ENCODE data around the gene SDE2.

Gene SDE2

DNA sequence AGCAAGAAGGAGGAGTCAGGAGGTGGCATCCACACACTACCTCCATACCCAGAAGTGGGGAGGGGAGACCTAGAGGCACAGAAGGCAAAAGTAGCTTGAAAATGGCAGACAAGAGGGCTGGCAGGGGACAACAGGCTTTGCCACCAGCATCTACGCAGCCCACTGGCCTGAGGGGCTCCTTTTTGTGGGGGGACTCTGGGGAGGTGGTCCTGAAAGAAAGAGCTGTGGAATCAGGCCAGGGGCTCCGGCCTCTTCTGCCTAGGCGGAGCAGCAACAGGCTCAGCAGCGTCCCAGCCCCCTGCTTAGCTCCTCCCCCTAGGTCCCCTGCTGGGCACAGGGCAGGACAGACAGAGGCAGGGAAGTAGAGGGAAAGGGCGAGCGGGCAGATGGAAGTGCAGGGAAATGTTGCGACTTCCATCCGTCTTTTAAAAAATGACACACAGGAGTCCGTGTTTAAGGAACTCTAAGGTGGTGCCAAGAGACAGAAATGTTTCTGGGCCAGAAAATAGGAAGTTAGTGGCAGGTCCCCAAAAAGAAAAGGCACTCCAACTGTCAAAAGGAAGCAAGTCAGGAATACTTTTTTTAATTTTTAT is 48.1 kb downstream of the SDE2 start:
- TF ChIP-seq FOXP2 (optimal IDR thresholded peaks at IDR 0.05; ENCODE audit: borderline replicate concordance, extremely low read depth, extremely low read length, insufficient read depth) (no peak), POLR2AphosphoS5 (IDR thresholded peaks at IDR 0.05; ENCODE audit: low read depth, low read length) (no peak), TAF1 (IDR thresholded peaks at IDR 0.05; ENCODE audit: borderline replicate concordance, insufficient read depth, low read length) (no peak), SIN3A (IDR thresholded peaks at IDR 0.05; ENCODE audit: borderline replicate concordance, insufficient read depth, low read length) (no peak)
- TF ChIP-seq, protein P1, sequence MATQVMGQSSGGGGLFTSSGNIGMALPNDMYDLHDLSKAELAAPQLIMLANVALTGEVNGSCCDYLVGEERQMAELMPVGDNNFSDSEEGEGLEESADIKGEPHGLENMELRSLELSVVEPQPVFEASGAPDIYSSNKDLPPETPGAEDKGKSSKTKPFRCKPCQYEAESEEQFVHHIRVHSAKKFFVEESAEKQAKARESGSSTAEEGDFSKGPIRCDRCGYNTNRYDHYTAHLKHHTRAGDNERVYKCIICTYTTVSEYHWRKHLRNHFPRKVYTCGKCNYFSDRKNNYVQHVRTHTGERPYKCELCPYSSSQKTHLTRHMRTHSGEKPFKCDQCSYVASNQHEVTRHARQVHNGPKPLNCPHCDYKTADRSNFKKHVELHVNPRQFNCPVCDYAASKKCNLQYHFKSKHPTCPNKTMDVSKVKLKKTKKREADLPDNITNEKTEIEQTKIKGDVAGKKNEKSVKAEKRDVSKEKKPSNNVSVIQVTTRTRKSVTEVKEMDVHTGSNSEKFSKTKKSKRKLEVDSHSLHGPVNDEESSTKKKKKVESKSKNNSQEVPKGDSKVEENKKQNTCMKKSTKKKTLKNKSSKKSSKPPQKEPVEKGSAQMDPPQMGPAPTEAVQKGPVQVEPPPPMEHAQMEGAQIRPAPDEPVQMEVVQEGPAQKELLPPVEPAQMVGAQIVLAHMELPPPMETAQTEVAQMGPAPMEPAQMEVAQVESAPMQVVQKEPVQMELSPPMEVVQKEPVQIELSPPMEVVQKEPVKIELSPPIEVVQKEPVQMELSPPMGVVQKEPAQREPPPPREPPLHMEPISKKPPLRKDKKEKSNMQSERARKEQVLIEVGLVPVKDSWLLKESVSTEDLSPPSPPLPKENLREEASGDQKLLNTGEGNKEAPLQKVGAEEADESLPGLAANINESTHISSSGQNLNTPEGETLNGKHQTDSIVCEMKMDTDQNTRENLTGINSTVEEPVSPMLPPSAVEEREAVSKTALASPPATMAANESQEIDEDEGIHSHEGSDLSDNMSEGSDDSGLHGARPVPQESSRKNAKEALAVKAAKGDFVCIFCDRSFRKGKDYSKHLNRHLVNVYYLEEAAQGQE (IDR thresholded peaks at IDR 0.05; ENCODE audit: insufficient read depth in 1 of 2, low read depth in 2 of 2, low read length in 2 of 2): no peak

DNA sequence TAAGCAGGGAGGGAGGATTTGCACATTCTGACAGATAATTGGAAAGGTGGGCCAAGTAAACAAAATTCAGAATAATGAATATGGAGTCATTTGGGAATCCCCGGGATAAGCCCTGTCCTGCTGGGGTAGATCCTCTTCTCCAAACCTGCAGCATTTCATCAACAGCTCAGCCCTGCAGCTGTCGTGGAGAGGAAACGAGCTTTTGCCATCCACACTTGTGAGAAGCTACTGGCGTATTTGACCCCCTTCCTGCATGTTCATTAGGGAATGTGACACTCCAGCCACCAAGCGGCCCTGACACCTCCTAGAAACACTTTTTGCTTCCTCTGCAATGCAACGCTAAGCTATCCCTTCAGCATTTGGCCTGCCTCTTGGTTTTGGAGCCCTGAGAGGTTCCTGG is 50.1 kb downstream of the SDE2 start:
- TF ChIP-seq TAF1 (IDR thresholded peaks at IDR 0.05; ENCODE audit: borderline replicate concordance, insufficient read depth, low read length) (no peak), POLR2AphosphoS5 (IDR thresholded peaks at IDR 0.05; ENCODE audit: low read depth, low read length) (no peak), SIN3A (IDR thresholded peaks at IDR 0.05; ENCODE audit: borderline replicate concordance, insufficient read depth, low read length) (no peak), FOXP2 (optimal IDR thresholded peaks at IDR 0.05; ENCODE audit: borderline replicate concordance, extremely low read depth, extremely low read length, insufficient read depth) (no peak)
- TF ChIP-seq, protein P1 (IDR thresholded peaks at IDR 0.05; ENCODE audit: insufficient read depth in 1 of 2, low read depth in 2 of 2, low read length in 2 of 2): no peak

DNA sequence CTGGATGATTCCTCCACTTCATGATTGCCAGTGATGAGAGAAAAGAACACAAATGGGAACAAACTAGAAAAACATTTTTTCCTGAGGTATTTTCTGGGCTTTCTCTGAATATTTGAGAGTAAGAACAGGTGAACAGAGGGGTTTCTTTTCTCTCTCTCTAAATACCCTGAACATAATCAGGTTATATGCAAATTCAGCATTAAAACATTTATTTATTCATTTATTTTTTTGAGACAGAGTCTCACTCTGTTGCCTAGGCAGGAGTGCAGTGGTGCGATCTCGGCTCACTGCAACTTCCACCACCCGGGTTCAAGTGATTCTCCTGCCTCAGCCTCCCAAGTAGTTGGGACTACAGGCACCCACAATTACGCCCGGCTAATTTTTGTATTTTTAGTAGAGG is 52.3 kb downstream of the SDE2 start:
- TF ChIP-seq SIN3A (IDR thresholded peaks at IDR 0.05; ENCODE audit: borderline replicate concordance, insufficient read depth, low read length): no peak
- TF ChIP-seq, protein P1 (IDR thresholded peaks at IDR 0.05; ENCODE audit: insufficient read depth in 1 of 2, low read depth in 2 of 2, low read length in 2 of 2): no peak
- TF ChIP-seq TAF1 (IDR thresholded peaks at IDR 0.05; ENCODE audit: borderline replicate concordance, insufficient read depth, low read length): no peak
- no peak for TF ChIP-seq FOXP2 (optimal IDR thresholded peaks at IDR 0.05; ENCODE audit: borderline replicate concordance, extremely low read depth, extremely low read length, insufficient read depth)
- TF ChIP-seq POLR2AphosphoS5 (IDR thresholded peaks at IDR 0.05; ENCODE audit: low read depth, low read length): no peak

DNA sequence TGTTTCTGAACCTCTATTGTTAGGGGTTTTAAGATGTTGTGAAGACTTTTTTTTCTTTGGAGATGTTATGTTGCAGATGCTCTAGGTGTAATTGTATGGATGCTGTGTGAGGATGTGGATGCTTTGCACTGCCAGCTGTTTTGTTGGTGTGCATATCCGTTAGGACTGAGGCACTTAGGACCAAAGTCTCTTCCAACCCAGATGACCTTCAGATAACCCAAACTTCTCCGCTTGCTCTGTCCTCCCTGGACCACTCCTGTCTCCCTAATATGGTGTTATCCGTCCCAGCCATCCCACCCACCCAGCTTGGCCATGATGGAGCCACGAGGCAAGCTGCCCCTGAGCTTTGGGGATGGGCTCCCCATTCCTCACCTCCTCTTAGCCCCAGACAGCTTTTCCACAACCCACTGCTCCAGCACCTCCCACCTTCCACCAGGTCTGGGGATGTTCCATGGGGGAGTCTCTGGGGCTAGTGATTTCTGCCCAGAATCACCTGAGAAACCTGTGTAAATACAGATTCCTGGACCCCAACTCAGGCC is 53.0 kb downstream of the SDE2 start:
- TF ChIP-seq TAF1 (IDR thresholded peaks at IDR 0.05; ENCODE audit: borderline replicate concordance, insufficient read depth, low read length) (no peak), POLR2AphosphoS5 (IDR thresholded peaks at IDR 0.05; ENCODE audit: low read depth, low read length) (no peak), SIN3A (IDR thresholded peaks at IDR 0.05; ENCODE audit: borderline replicate concordance, insufficient read depth, low read length) (no peak), FOXP2 (optimal IDR thresholded peaks at IDR 0.05; ENCODE audit: borderline replicate concordance, extremely low read depth, extremely low read length, insufficient read depth) (no peak)
- TF ChIP-seq, protein P1 (IDR thresholded peaks at IDR 0.05; ENCODE audit: insufficient read depth in 1 of 2, low read depth in 2 of 2, low read length in 2 of 2): no peak
